NCI-H526 treated with DMSO at 0.1 percent for 48 hours (cell line): ENCODE results near the gene NUAK1.

ENCODE experiments used
- DNase-seq: peaks from one replicate; lab custom pipeline; 2025; lab: John Stamatoyannopoulos, UW

Gene NUAK1

GRCh38 chr12:106138633-106139421, at the start of gene NUAK1:
TSS of gene NUAK1 (minus strand) at chr12:106138954. CDS start at chr12:106138653, 301 bp downstream.
- peak; percentile 62 for DNase-seq

DNA sequence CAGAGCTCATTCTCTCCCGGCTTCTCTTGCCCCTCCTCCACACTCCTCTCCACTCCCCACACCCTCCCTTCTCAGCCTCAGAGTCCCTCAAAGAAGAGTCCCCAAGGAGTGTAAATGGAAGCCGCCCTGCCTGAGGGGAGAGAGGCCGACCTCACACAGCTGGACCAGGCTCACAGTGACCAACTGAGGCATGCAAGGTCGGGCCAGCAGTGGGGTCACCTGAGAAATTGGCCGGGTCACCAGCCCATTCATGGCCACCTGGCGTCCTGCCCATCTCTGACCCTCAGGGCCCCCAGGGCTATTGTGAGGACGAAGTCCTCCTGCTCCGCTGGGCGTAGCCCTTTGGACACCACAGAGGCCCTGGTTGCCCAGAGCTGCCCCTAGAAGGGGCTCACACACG, 49.5 kb upstream of the NUAK1 start:
- no peak for DNase-seq

- no peak for DNase-seq
Observed at GRCh38 chr12:106187842-106188241, 49.1 kb upstream of the NUAK1 start.

DNA sequence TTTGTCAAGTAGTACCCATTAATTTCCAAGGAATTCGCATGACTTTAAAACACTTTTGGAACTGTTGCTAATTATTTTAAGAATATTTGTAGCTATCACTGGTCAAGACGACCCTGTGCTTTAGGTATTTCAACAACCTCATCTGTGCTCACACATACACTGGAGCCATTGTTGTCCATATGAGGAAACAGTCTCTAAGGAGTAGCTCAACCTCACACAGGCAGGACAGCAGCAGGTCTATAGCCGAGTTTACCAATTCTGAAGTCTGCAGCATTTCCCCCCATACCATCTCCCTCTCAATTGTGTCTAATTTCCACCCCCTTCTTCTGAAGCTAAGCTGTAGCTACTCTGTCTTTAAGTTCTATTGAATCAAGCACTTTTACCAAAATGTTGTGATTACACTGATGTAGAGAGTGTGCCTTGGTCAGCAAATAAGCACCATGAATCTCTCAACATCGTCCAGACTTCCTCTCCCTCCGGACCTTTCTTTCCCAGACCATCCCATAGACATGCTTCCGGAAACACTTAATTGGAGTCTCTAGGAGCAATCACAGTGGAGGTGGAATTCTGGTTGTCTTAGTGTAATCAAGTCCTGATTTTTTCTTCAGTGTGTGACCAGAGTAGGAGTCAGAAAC, 48.5 kb upstream of the NUAK1 start:
- DNase-seq, result no peak

DNA sequence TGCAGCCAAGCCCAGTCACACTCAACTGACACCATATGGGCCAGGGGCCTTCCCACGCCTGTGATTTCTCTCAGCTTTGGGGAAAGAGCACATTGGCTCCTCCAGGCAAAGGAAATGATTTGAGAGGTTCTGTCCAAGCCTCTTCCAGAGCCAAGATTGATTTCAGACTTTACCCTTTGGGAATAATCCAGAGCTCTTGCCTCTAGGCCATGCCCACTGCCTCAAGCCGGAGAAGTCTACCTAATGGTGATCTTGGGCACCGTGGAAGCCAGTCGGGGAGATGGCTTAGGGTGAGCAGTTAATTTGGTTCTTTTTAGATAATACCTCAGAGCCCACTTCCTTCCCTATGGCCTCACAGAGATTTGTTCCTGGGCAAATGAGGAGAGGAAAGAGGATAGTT, 45.0 kb upstream of the NUAK1 start:
- no peak for DNase-seq

DNA sequence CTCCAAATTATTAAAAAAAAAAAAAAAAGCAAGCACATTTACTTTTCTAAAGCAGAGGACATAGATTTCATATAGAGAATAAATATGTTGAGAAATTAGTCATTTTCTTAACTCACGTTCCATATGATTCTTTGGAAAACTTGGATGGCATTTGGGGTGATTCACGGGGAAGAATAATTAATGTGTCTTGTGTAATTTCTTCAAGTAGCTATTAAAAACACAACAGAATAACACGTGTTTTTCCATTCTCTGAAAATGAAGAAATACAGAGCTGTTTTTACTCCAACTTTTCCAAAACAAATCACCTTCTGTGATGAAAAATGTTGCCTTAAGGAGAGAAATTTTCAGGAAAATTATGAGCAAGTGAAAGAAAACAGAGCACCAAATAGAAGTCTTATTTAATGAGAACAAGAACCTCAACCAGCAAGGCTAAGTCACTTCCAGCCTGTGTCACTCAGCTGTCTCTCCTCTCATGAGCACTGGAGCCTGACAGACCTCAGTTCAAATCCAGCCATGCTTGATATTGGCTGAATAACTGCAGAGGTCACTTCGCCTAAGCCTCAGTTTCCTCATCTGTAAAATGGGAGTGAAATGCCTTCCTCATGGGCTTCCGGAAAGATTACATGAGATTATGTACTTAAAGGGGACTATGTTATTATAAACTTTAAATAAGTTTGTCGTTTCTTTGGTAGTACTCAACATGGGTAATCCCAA, 42.8 kb upstream of the NUAK1 start:
- DNase-seq, result no peak

DNA sequence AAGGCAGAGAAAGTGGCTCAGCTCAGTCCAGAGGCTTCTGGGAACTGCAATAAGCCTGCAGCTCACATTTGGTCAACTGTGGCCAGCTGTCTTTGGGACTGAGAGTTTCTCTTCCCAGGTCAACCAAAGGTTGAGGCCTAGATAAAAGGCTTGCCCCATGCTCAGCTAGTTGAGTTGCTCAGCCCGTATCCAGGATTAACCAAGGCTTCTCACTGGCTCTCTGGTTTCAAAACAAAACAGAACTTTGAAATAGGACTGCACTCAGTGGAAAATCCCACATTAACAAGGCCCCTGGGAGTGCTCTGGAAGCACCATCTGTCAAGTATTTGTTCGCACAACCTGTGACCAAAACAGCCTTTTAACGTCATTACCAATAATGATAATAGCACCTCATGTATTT, 40.3 kb upstream of the NUAK1 start:
- no peak for DNase-seq

DNA sequence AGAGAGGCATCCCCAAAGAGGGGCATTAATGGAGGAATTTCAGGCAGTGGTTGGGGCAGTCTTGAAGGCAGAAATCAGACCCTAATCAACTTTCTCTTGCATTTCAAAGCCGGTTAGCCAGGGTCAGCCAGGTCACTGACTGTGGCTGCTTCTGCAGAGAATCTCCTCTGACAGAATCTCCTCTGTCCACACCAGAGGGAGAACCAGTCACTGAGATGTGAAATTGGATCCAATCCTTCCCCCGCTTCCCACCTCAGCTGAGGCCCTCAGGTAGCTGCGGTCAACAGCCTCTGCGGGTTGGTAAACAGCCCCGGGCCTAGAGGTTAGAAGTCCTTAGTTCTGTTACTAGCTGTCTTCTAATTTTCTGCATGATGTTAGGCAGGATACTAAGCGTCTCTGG, 39.8 kb upstream of the NUAK1 start:
- no peak for DNase-seq

DNA sequence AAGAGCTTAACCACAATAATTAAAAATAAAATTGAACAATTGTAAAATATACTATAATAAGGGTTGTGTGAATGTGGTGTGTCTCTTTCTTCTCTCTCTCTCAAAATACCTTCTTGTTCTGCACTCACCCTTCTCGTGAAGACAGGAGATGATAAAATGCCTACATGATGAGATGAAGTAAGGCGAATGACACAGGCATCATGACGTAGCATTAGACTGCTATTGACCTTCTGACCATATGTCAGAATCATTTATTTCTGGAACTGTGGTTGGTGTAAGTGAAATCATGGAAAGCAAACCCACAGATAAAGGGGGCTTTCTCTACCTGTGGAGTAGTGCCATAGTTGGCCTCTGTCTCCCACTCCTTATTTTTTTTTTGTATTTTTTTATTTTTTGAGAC, 37.8 kb upstream of the NUAK1 start:
- DNase-seq, result no peak

DNA sequence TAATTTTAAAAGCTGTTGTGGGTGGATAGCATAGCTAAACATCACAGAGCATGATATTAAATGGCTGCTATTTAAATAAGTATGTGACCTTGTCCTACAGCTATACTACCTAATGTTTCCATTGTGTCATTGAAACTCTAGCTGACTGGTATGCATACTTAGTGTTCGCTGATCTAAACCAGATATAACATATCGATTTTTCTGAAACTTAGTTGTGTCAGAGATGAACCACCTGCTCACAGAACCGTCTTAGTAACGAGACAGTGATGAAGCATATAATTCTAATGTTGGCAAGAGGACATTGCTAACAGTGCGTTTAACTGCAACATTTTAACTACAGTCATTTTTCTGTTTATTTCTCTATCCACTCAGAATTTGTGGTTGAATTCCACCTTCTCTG, 36.1 kb upstream of the NUAK1 start:
- DNase-seq, result no peak

DNA sequence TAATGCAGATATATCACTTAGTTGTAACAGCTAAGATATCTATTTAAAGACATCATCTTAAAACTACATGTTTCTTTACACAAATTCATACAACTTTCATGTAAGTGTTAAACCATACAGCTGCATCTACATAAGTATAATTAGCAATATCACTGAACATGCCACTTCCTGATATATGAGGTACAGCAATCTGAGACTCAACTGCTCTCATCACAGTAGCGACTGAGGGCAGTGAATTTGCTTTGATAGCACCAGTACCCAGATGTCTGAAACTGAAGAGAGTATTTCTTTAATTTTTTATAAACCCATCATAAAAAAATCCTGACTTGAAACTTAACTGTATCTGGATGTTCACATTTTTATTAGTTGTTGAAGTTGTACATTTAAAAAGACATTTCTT, 34.7 kb upstream of the NUAK1 start:
- DNase-seq, result no peak

- no peak for DNase-seq
Observed at GRCh38 chr12:106171117-106171750, 32.5 kb upstream of the NUAK1 start.

GRCh38 chr12:106170285-106170684, 31.5 kb upstream of the NUAK1 start:
- DNase-seq, result no peak

GRCh38 chr12:106163712-106164111, 25.0 kb upstream of the NUAK1 start:
- DNase-seq, result no peak

DNA sequence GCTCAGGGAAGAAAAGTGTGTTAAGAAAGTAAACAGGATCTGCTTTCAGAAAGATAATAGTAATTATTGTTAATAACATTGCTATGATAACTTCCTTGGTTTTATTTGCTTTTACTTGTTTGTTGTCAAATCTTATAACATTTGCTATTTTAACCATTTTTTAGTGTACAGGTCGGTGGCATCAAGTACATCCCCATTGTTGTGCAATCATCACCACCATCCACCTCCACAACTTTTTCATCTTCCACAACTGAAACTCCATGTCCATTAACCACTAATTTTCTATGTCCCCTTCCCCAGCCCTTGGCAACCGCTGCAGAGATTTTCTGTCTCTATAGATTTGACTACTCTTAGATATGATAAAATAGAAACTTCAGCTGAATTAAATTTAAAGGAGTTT, 22.7 kb upstream of the NUAK1 start:
- no peak for DNase-seq

DNA sequence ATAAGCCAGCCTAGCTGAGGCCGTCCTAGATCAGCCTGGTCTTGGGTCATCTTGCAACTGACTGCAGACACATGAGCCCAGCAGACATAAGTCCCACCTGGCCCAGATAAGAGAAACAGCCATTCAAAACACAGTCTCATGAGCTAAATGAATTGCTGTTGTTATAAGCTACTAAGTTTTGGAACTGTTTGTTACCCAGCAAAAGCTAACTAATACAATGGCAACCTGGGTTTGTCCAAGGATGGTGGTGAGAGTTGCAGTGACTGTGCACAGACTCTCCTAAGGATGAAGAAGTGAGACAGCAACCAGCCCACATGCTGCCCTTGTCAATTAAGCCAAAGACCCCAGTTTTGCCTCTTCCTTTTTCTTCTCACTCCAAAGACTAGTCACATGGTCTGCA, 22.2 kb upstream of the NUAK1 start:
- no peak for DNase-seq

DNA sequence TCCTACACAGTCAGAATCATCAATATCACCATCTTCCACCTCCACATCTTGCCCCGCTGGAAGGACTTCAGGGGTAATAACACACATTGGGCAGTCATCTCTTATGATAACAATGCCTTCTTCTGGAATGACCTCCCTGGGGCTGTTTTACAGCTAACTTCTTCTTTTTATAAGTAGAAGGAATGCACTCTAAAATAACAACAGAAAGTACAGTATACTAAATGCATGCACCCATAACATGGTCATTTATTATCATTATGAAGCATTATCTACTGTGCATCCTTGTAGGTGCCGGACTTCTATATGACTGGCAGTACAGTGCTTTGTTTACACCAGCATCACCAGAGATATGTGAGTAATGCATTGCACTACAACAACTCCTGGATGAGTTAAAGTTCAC, 19.0 kb upstream of the NUAK1 start:
- DNase-seq, result no peak

DNA sequence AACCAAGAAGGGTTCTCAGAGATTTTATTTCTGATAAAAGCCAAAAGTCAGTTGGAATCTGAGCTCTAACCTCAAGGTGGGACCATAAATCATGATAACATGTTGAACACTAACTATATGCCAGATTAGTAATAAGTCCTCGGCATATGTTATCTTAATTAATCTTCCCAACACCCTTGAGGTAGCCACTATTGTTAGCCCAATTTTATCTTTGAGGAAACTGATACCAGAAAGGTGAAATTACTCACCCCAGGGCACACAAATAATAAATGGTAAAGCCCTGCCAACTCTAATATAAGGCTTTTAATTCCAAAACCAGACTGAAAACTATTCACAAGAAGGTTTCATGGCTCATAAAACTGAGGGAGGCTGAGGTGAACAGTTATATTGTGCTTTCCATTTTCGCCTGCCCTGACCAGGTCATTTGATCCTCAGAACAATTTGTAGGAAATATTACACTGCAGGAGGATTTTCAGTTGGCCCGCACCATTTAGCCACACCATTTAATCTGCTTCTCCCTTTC, 16.1 kb upstream of the NUAK1 start:
- DNase-seq, result no peak

GRCh38 chr12:106152334-106152733, 13.6 kb upstream of the NUAK1 start:
- no peak for DNase-seq

DNA sequence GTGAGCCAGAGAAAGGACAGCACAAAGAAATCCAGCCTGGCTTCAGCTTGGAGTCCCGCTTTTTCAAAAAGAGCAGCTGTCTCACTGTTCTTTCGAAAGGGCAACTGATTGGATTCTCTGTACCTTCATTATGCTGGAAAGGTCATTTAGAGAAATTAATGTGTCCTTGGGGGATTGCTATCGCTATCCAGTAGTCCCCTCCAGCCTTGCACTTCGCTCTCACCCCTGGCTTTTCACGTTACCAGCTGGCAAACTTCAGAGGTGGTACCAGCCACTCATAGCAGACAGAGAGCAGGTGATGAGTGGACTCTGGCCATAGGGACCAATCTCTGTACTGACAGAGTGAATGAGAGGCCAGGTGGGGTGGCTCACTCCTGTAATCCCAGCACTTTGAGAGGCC, 11.8 kb upstream of the NUAK1 start:
- DNase-seq, result no peak

GRCh38 chr12:106149096-106149784, 10.5 kb upstream of the NUAK1 start:
- DNase-seq, result no peak

DNA sequence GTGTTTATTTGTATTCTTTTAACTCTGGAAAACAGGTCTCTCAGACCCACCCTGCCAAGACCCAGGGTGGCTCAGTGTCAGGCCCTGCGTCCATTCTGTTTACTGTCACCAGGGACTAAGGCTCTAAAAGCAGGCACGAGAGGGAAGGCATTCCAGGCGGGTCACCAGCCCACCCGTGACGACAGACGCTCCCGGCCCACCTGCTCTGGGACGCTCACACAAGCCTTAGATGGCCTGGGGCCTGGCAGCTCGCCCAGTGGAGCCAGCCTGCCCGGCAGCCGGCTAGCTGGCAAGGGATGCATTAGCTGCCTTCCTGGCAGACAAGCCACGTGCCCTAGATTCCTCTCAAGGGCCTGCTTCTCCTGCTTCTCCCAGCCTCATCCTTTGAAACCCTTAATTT, 9.2 kb upstream of the NUAK1 start:
- no peak for DNase-seq
